Neural cell (in vitro differentiated cells): ENCODE data around the gene SCNN1G. TPM values are rescaled to one million over a fixed set of nuclear protein-coding genes. Genes with fewer than 3 reads are reported as not detected.

Source experiments
- H2AFZ ChIP-seq: fragments of 200-600, 300-800 bp; sonication (generic), shearing (Covaris generic); 2 replicates; pipeline ENCODE4 v1.6.0; 2014; ENCODE audit warnings: low read depth, mild to moderate bottlenecking, antibody characterized with exemption, low read length, moderate library complexity
- H3F3A ChIP-seq: fragments of 200-600 bp; shearing (Covaris generic); 2 replicates; pipeline ENCODE4 v1.6.1; 2016; ENCODE audit warnings: mild to moderate bottlenecking, moderate library complexity, mixed read lengths, antibody characterized with exemption, low read length; ENCODE audit not compliant: insufficient read depth, poor library complexity, severe bottlenecking
- H3K27ac ChIP-seq: fragments of 200-600, 300-800 bp; sonication (generic), shearing (Covaris generic); 2 replicates; pipeline ENCODE4 v1.5.1; 2014; ENCODE audit warnings: mild to moderate bottlenecking, low read length, moderate library complexity
- H3K27me3 ChIP-seq: fragments of 300-800, 200-600 bp; sonication (generic), shearing (Covaris generic); 2 replicates; pipeline ENCODE4 v1.6.0; 2014; ENCODE audit warnings: mild to moderate bottlenecking, low read depth, low read length, moderate library complexity; ENCODE audit not compliant: insufficient read depth
- H3K36me3 ChIP-seq: fragments of 300-800, 200-600 bp; sonication (generic), shearing (Covaris generic); 2 replicates; pipeline ENCODE4 v1.5.1; 2014; ENCODE audit warnings: mild to moderate bottlenecking, antibody characterized with exemption, low read length, moderate library complexity; ENCODE audit not compliant: insufficient read depth
- H3K4me2 ChIP-seq: fragments of 300-800, 200-600 bp; sonication (generic), shearing (Covaris generic); 2 replicates; pipeline ENCODE4 v1.6.0; 2014; ENCODE audit warnings: mild to moderate bottlenecking, low read length
- H3K4me3 ChIP-seq: fragments of 300-800, 200-600 bp; sonication (generic), shearing (Covaris generic); 2 replicates; pipeline ENCODE4 v1.5.1; 2014; ENCODE audit warnings: mild to moderate bottlenecking, low read length, moderate library complexity
- H3K79me2 ChIP-seq: fragments of 200-600 bp; shearing (Covaris generic); replicated peaks from 2 replicates; pipeline ENCODE4 v1.6.0; 2014; ENCODE audit warnings: mild to moderate bottlenecking, low read length, moderate library complexity; ENCODE audit not compliant: insufficient read depth
- H3K9ac ChIP-seq: fragments of 300-800, 200-600 bp; sonication (generic), shearing (Covaris generic); 2 replicates; pipeline ENCODE4 v1.6.1; 2016; ENCODE audit warnings: mild to moderate bottlenecking, low read length, mixed read lengths
- H3K9me2 ChIP-seq: fragments of 200-600 bp; shearing (Covaris generic); 2 replicates; pipeline ENCODE4 v1.6.1; 2016; ENCODE audit warnings: mild to moderate bottlenecking, low read length, mixed read lengths; ENCODE audit not compliant: insufficient read depth
- H3K9me3 ChIP-seq: fragments of 200-600, 300-800 bp; sonication (generic), shearing (Covaris generic); 2 replicates; pipeline ENCODE4 v1.6.1; 2016; ENCODE audit warnings: mild to moderate bottlenecking, mixed run types, low read length, moderate library complexity, mixed read lengths
- H4K20me1 ChIP-seq: fragments of 200-600 bp; shearing (Covaris generic); 2 replicates; pipeline ENCODE4 v1.6.1; 2016; ENCODE audit warnings: mild to moderate bottlenecking, mixed run types; ENCODE audit not compliant: insufficient read depth
- CTCF ChIP-seq: fragments of 450-650 bp; IDR thresholded peaks from 2 replicates; pipeline ENCODE4 v1.5.1; 2014; ENCODE audit warnings: antibody characterized with exemption, mild to moderate bottlenecking, moderate library complexity; ENCODE audit not compliant: poor library complexity, severe bottlenecking
- EP300 ChIP-seq: fragments of 450-650 bp; conservative IDR thresholded peaks from 2 replicates; pipeline ENCODE4 v1.6.1; 2014; ENCODE audit warnings: antibody characterized with exemption, mild to moderate bottlenecking, moderate library complexity; ENCODE audit not compliant: poor library complexity, severe bottlenecking
- EZH2 ChIP-seq: fragments of 200-600, 300-800 bp; shearing (Covaris generic), sonication (generic); IDR thresholded peaks from 2 replicates; pipeline ENCODE4 v1.6.1; 2014; ENCODE audit warnings: antibody characterized with exemption, low read length, borderline replicate concordance, mild to moderate bottlenecking; ENCODE audit not compliant: insufficient read depth, poor library complexity, severe bottlenecking
- MXI1 ChIP-seq: fragments of 450-650 bp; conservative IDR thresholded peaks from 2 replicates; pipeline ENCODE4 v1.6.1; 2014; ENCODE audit warnings: antibody characterized with exemption, mild to moderate bottlenecking; ENCODE audit not compliant: poor library complexity, severe bottlenecking
- POLR2AphosphoS5 ChIP-seq: IDR thresholded peaks from 2 replicates; pipeline ENCODE4 v1.6.1; 2012
- RAD21 ChIP-seq: fragments of 450-650 bp; conservative IDR thresholded peaks from 2 replicates; pipeline ENCODE4 v1.6.1; 2014; ENCODE audit warnings: antibody characterized with exemption, mild to moderate bottlenecking, moderate library complexity
- REST ChIP-seq: IDR thresholded peaks from 2 replicates; pipeline ENCODE4 v1.6.1; 2012; ENCODE audit warnings: borderline replicate concordance
- SMC3 ChIP-seq: fragments of 450-650 bp; conservative IDR thresholded peaks from 2 replicates; pipeline ENCODE4 v1.6.1; 2014; ENCODE audit warnings: antibody characterized with exemption, mild to moderate bottlenecking, moderate library complexity; ENCODE audit not compliant: poor library complexity
- TAF1 ChIP-seq: IDR thresholded peaks from 2 replicates; pipeline ENCODE4 v1.6.1; 2012; ENCODE audit warnings: low read depth
- polyA plus RNA-seq: library from polyadenylated mRNA; depleted of rRNA; stranded (reverse); fragments of >200 nt; gene quantifications from 2 replicates; pipeline ENCODE4 v1.2.3, GENCODE V29; 2014

Gene SCNN1G
- polyA plus RNA-seq, 1 donor from 2014 or later = not detected

- TF ChIP-seq EZH2 (no peak), CTCF (no peak), POLR2AphosphoS5 (no peak), REST (no peak), EP300 (no peak), MXI1 (no peak), SMC3 (no peak), TAF1 (no peak), RAD21 (no peak)
- Histone ChIP-seq H4K20me1 (no peaks in the 10 kb centered on the region), H3K4me2 (no peak overlapping the region), H3K79me2 (no peaks in the 10 kb centered on the region), H3K9me3 (no peaks in the 10 kb centered on the region), H3K27me3 (no peaks in the 10 kb centered on the region), H3F3A (no peaks in the 10 kb centered on the region), H3K27ac (no peak overlapping the region), H3K4me3 (no peak overlapping the region), H2AFZ (no peak overlapping the region), H3K9me2 (no peaks in the 10 kb centered on the region), H3K36me3 (no peaks in the 10 kb centered on the region), H3K9ac (no peak overlapping the region)
Measured at GRCh38 chr16:23225634-23226033, 43.1 kb downstream of the SCNN1G start.

- H4K20me1 ChIP-seq = no peaks in the 10 kb centered on the region
- H3K4me3 ChIP-seq = no peak overlapping the region
- no peak overlapping the region for H3K9ac ChIP-seq
- H3K79me2 ChIP-seq = no peaks in the 10 kb centered on the region
- no peaks in the 10 kb centered on the region for H3K9me2 ChIP-seq
- H3K27ac ChIP-seq = no peak overlapping the region
- H3K4me2 ChIP-seq = no peak overlapping the region
- H3F3A ChIP-seq = no peaks in the 10 kb centered on the region
- no peak overlapping the region for H2AFZ ChIP-seq
- TF ChIP-seq EP300 (no peak), EZH2 (no peak), SMC3 (no peak), RAD21 (no peak)
- no peaks in the 10 kb centered on the region for H3K9me3 ChIP-seq
- no peaks in the 10 kb centered on the region for H3K36me3 ChIP-seq
- H3K27me3 ChIP-seq = no peaks in the 10 kb centered on the region
Measured at GRCh38 chr16:23227529-23227928, 45.0 kb downstream of the SCNN1G start.

- Histone ChIP-seq H3K36me3 (no peaks in the 10 kb centered on the region), H3K4me2 (no peak overlapping the region), H3F3A (no peaks in the 10 kb centered on the region), H3K27ac (no peak overlapping the region), H3K4me3 (no peak overlapping the region), H3K9me2 (no peaks in the 10 kb centered on the region), H4K20me1 (no peaks in the 10 kb centered on the region), H3K79me2 (no peaks in the 10 kb centered on the region), H3K9ac (no peak overlapping the region), H3K27me3 (no peaks in the 10 kb centered on the region), H2AFZ (no peak overlapping the region), H3K9me3 (no peaks in the 10 kb centered on the region)
- TF ChIP-seq EP300 (no peak), RAD21 (no peak), MXI1 (no peak), TAF1 (no peak), REST (no peak), EZH2 (no peak)
Measured at GRCh38 chr16:23229714-23230113, 47.2 kb downstream of the SCNN1G start.
